WTC11 (cell line): ENCODE data around the gene HNRNPM. TPM values are rescaled to one million over a fixed set of nuclear protein-coding genes. Genes with fewer than 3 reads are reported as not detected.

ENCODE experiments used
- ATAC-seq: fragments of 200-7000 bp; cut with Tn5 transposase; 2 replicates; pipeline ENCODE4 v1.10.0; 2021; ENCODE audit warnings: mild to moderate bottlenecking, moderate library complexity
- CTCF ChIA-PET: fragments of 300-600 bp; sonication (Branson Sonifier 250); formaldehyde crosslinking; loops from one replicate; lab custom pipeline; 2021; ENCODE audit warnings: antibody characterized with exemption; lab: Charles Lee
- POLR2A ChIA-PET: fragments of 350-600 bp; sonication (Branson Sonifier 250); formaldehyde crosslinking; loops from one replicate; lab custom pipeline; 2021; ENCODE audit warnings: antibody characterized with exemption; lab: Charles Lee
- DNase-seq: peaks from one replicate; pipeline ENCODE4 v3.0.0; 2021; ENCODE audit warnings: low spot score
- H3K27ac Mint-ChIP-seq: 2 replicates; pipeline ENCODE4 v1.8.0; 2021; ENCODE audit warnings: mixed read lengths
- H3K27me3 Mint-ChIP-seq: 2 replicates; pipeline ENCODE4 v1.8.0; 2021; ENCODE audit warnings: low read depth, mild to moderate bottlenecking, moderate library complexity, mixed read lengths
- H3K36me3 Mint-ChIP-seq: 2 replicates; pipeline ENCODE4 v1.8.0; 2021; ENCODE audit warnings: mixed read lengths
- H3K4me1 Mint-ChIP-seq: 2 replicates; pipeline ENCODE4 v1.8.0; 2022; ENCODE audit warnings: mixed read lengths
- H3K4me3 Mint-ChIP-seq: 2 replicates; pipeline ENCODE4 v1.8.0; 2021; ENCODE audit warnings: mild to moderate bottlenecking, moderate library complexity, mixed read lengths
- H3K9me3 Mint-ChIP-seq: 2 replicates; pipeline ENCODE4 v1.8.0; 2021; ENCODE audit warnings: mixed read lengths
- ARID4B ChIP-seq: sonication (generic); formaldehyde crosslinking; IDR thresholded peaks from 2 replicates; pipeline ENCODE4 v1.8.0; 2023; ENCODE audit warnings: missing genetic modification reagents, mild to moderate bottlenecking, borderline replicate concordance
- CBFB ChIP-seq: sonication (generic); formaldehyde crosslinking; IDR thresholded peaks from 2 replicates; pipeline ENCODE4 v1.8.1; 2022; ENCODE audit warnings: mild to moderate bottlenecking, low read depth, missing genetic modification reagents
- ELF4 ChIP-seq: sonication (generic); formaldehyde crosslinking; IDR thresholded peaks from 2 replicates; pipeline ENCODE4 v1.8.1; 2022; ENCODE audit warnings: low read depth, mild to moderate bottlenecking, moderate library complexity, missing genetic modification reagents
- EMX1 ChIP-seq: fragments of 250-450 bp; sonication (Bioruptor Pico); IDR thresholded peaks from 2 replicates; pipeline ENCODE4 v1.8.0; 2021; ENCODE audit warnings: mild to moderate bottlenecking
- ESRRA ChIP-seq: sonication (generic); formaldehyde crosslinking; IDR thresholded peaks from 2 replicates; pipeline ENCODE4 v1.8.1; 2022; ENCODE audit warnings: mild to moderate bottlenecking, missing genetic modification reagents, borderline replicate concordance
- FOXJ3 ChIP-seq: sonication (generic); formaldehyde crosslinking; IDR thresholded peaks from 2 replicates; pipeline ENCODE4 v1.9.0; 2021; ENCODE audit warnings: missing genetic modification reagents, mild to moderate bottlenecking, borderline replicate concordance
- GRHL2 ChIP-seq: fragments of 250-450 bp; sonication (Bioruptor Pico); IDR thresholded peaks from 2 replicates; pipeline ENCODE4 v1.8.0; 2022; ENCODE audit warnings: mild to moderate bottlenecking, moderate library complexity; ENCODE audit not compliant: insufficient replicate concordance, severe bottlenecking
- JAZF1 ChIP-seq: fragments of 250-450 bp; sonication (Bioruptor Pico); IDR thresholded peaks from 2 replicates; pipeline ENCODE4 v1.9.0; 2021; ENCODE audit warnings: moderate library complexity, mild to moderate bottlenecking, inconsistent platforms
- NFATC4 ChIP-seq: fragments of 250-450 bp; sonication (Bioruptor Pico); IDR thresholded peaks from 2 replicates; pipeline ENCODE4 v1.9.0; 2021; ENCODE audit warnings: mild to moderate bottlenecking
- NR2C2 ChIP-seq: sonication (generic); formaldehyde crosslinking; IDR thresholded peaks from 2 replicates; pipeline ENCODE4 v1.8.0; 2022; ENCODE audit warnings: mild to moderate bottlenecking, missing genetic modification reagents
- OVOL2 ChIP-seq: fragments of 250-450 bp; sonication (Bioruptor Pico); IDR thresholded peaks from 2 replicates; pipeline ENCODE4 v1.9.0; 2021; ENCODE audit warnings: mild to moderate bottlenecking, borderline replicate concordance
- PRDM15 ChIP-seq: sonication (generic); formaldehyde crosslinking; IDR thresholded peaks from 2 replicates; pipeline ENCODE4 v1.8.0; 2022; ENCODE audit warnings: missing genetic modification reagents
- ZBTB21 ChIP-seq: sonication (generic); formaldehyde crosslinking; IDR thresholded peaks from 2 replicates; pipeline ENCODE4 v1.8.1; 2023; ENCODE audit warnings: mild to moderate bottlenecking, missing genetic modification reagents, borderline replicate concordance
- ZBTB43 ChIP-seq: sonication (generic); formaldehyde crosslinking; IDR thresholded peaks from 2 replicates; pipeline ENCODE4 v1.8.1; 2023; ENCODE audit warnings: mild to moderate bottlenecking, missing genetic modification reagents
- ZNF425 ChIP-seq: fragments of 250-450 bp; sonication (Bioruptor Pico); conservative IDR thresholded peaks from 2 replicates; pipeline ENCODE4 v1.9.0; 2021; ENCODE audit warnings: mild to moderate bottlenecking
- total RNA-seq: library from RNA; stranded (reverse); gene quantifications from 3 replicates; pipeline ENCODE4 v1.2.3, GENCODE V29; 2021
- TF ChIP-seq, protein P1 (sequence below): sonication (generic); formaldehyde crosslinking; IDR thresholded peaks from 2 replicates; pipeline ENCODE4 v1.8.0; 2023; ENCODE audit warnings: missing genetic modification reagents

Gene HNRNPM
- total RNA-seq, 1 experiment from 2014 or later, result 416 TPM

DNA sequence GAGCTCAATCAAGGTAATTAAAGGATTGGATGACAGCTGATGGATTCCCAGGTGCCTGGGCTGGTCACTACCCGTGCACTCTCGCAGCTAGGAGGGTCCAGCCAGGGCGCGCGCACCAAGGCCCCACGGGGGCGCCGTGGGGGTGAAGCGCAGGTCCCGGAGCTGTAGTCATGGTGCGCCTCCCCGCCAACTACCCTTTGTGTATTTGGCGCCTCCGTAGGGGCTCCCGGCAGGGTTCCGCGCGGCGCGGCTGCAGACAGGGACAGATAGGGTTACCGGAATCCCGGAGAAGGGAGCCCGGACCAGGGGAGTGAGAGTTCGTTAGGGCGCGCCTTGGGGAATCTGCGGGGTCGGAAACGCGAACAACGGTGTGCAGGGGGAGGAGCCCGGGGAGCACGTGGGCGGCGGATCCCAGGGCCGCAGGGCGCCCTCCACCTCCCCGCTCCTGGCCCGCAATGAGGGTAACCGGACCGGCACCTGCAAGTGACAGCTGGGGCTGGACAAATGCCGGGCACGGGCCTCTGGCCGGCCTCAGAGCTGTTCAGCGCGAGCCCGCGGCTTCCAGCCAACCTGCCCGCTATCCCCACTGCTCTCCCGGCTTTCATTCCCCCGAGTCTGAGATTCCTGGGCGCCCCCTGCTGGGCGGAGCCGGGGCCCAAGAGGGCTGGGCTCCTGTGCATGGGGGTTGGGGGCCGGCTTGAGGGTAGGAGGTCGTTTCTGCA is 61.1 kb downstream of the HNRNPM start (continued):
- TF ChIP-seq PRDM15 (CRISPR knock-in tag) (peak; percentile 64), ZNF425 (CRISPR knock-in tag) (no peak), ARID4B (CRISPR knock-in tag) (0 out of 2 replicates have a peak, but pooled peaks have one; percentile 28), CBFB (CRISPR knock-in tag) (no peak), ESRRA (CRISPR knock-in tag) (no peak), NR2C2 (CRISPR knock-in tag) (no peak), ZBTB43 (no peak)
- TF ChIP-seq, protein P1, sequence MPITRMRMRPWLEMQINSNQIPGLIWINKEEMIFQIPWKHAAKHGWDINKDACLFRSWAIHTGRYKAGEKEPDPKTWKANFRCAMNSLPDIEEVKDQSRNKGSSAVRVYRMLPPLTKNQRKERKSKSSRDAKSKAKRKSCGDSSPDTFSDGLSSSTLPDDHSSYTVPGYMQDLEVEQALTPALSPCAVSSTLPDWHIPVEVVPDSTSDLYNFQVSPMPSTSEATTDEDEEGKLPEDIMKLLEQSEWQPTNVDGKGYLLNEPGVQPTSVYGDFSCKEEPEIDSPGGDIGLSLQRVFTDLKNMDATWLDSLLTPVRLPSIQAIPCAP (CRISPR knock-in tag), result no peak

- ChIA-PET POLR2A (interaction anchor here (1.0 to 1.1 kb wide), 2 partner anchors 8 to 17 kb away, joined by 3 read pairs; partner anchors contain the start of gene ZNF414), CTCF (interaction anchor here (0.6 to 3.1 kb wide), 9 partner anchors 11 to 152 kb away, joined by 3 to 18 read pairs (median 7); partner anchors contain the start of genes MARCHF2 and RAB11B)
- H3K36me3 Mint-ChIP-seq, result no peaks in the 10 kb centered on the region
- DNase-seq, result peak; percentile 48
- ATAC-seq, result peak; percentile 59
- TF ChIP-seq ELF4 (CRISPR knock-in tag) (no peak), ZBTB21 (CRISPR knock-in tag) (no peak), FOXJ3 (CRISPR knock-in tag) (no peak), JAZF1 (CRISPR knock-in tag) (no peak), NFATC4 (CRISPR knock-in tag) (no peak), EMX1 (CRISPR knock-in tag) (no peak), GRHL2 (no peak), OVOL2 (no peak)
- H3K27me3 Mint-ChIP-seq, result peaks cover 4% of the 10 kb centered on the region; the same call in 1 of the 2 replicates
- H3K9me3 Mint-ChIP-seq, result no peaks in the 10 kb centered on the region
- H3K4me1 Mint-ChIP-seq, result peaks cover 4% of the 10 kb centered on the region; the same call in 1 of the 2 replicates
- peak overlapping the region; percentile 84 for H3K4me3 Mint-ChIP-seq
- 0 out of 2 replicates have a peak overlapping the region, but pooled peaks have one; percentile 60 for H3K27ac Mint-ChIP-seq
Measured at GRCh38 chr19:8506402-8506957, 61.7 kb downstream of the HNRNPM start.
